Measurements from ENCODE around the gene SERINC5. TPM values are rescaled to one million over a fixed set of nuclear protein-coding genes. Genes with fewer than 3 reads are reported as not detected.

The SERINC5 gene
- 9.5 and 15.0 TPM in 2 replicates for total RNA-seq

GRCh38 chr5:80255811-80256712, at the start of gene SERINC5:
Gene SERINC5 (minus strand): TSS chr5:80256048. CDS start chr5:80255922, 126 bp downstream.

Other genes with a start within 250 kb of the SERINC5 start
- gene THBS4, start 220.7 kb downstream of the SERINC5 start, total RNA-seq = 0.28 and 0.30 TPM in 2 replicates
- gene SPZ1, start 64.0 kb upstream of the SERINC5 start, total RNA-seq = not detected in 2 replicates
- 31.8 and 37.9 TPM in 2 replicates for gene ZFYVE16, start 152.0 kb upstream of the SERINC5 start, total RNA-seq
- 4.6 and 11.3 TPM in 2 replicates for gene FAM151B, start 232.1 kb upstream of the SERINC5 start, total RNA-seq

Data from smooth muscle cell of the umbilical artery (primary cell).